NT2/D1 (cell line): Measurements from ENCODE around the gene RDH5.

Experiments used
- DNase-seq: peaks from one replicate; pipeline ENCODE4 v3.0.0-alpha.2; 2011; ENCODE audit warnings: low read depth, low spot score
- H3K27me3 ChIP-seq: 2 replicates; pipeline ENCODE4 v1.6.0; 2011; ENCODE audit warnings: mild to moderate bottlenecking; ENCODE audit not compliant: insufficient read length, insufficient read depth
- H3K36me3 ChIP-seq: 2 replicates; pipeline ENCODE4 v1.6.1; 2011; ENCODE audit warnings: mild to moderate bottlenecking, low read length, mixed read lengths; ENCODE audit not compliant: insufficient read depth, insufficient read length
- H3K4me1 ChIP-seq: 2 replicates; pipeline ENCODE4 v1.5.1; 2011; ENCODE audit not compliant: insufficient read depth, insufficient read length
- H3K4me3 ChIP-seq: 2 replicates; pipeline ENCODE4 v1.5.1; 2011; ENCODE audit warnings: low read depth; ENCODE audit not compliant: insufficient read length
- H3K9ac ChIP-seq: 2 replicates; pipeline ENCODE4 v1.6.0; 2011; ENCODE audit warnings: low read depth; ENCODE audit not compliant: insufficient read length
- H3K9me3 ChIP-seq: 2 replicates; pipeline ENCODE4 v1.5.1; 2011; ENCODE audit warnings: mild to moderate bottlenecking, low read length; ENCODE audit not compliant: insufficient read depth
- SUZ12 ChIP-seq: IDR thresholded peaks from 2 replicates; pipeline ENCODE4 v1.6.1; 2011; ENCODE audit not compliant: insufficient read length, insufficient read depth; ENCODE audit errors: extremely low read depth
- YY1 ChIP-seq: IDR thresholded peaks from 2 replicates; pipeline ENCODE4 v1.6.1; 2011; ENCODE audit not compliant: insufficient read length, insufficient read depth
- ZNF274 ChIP-seq: IDR thresholded peaks from 2 replicates; pipeline ENCODE4 v1.6.1; 2011; ENCODE audit warnings: mild to moderate bottlenecking, low read depth, low read length

Gene RDH5

GRCh38 chr12:55728186-55728938 is 8.2 kb downstream of the RDH5 start:
- no peak for DNase-seq
- H3K4me1 ChIP-seq, result peaks cover 18% of the 10 kb centered on the region
- peak overlapping the region; percentile 92 for H3K4me3 ChIP-seq
- H3K9ac ChIP-seq, result peak overlapping the region; percentile 95
- no peak for TF ChIP-seq SUZ12
- TF ChIP-seq YY1, result no peak
- TF ChIP-seq ZNF274, result no peak
- peaks cover 55% of the 10 kb centered on the region for H3K36me3 ChIP-seq
- H3K9me3 ChIP-seq, result no peaks in the 10 kb centered on the region
- H3K27me3 ChIP-seq, result no peaks in the 10 kb centered on the region

- H3K9ac ChIP-seq, result peak within 1 kb of the TSS; percentile 98
- TF ChIP-seq YY1, result no peak
- no peak for TF ChIP-seq SUZ12
- TF ChIP-seq ZNF274, result no peak
- peaks cover 16% of the 10 kb centered on the region for H3K4me1 ChIP-seq
- H3K27me3 ChIP-seq, result no peaks in the 10 kb centered on the region
- peak within 1 kb of the TSS; percentile 92 for H3K4me3 ChIP-seq
- peaks cover 47% of the 10 kb centered on the region for H3K36me3 ChIP-seq
- peak; percentile 84 for DNase-seq
- no peaks in the 10 kb centered on the region for H3K9me3 ChIP-seq
Measured at GRCh38 chr12:55728939-55729818, 9.0 kb downstream of the RDH5 start, which contains the start of gene CD63. Gene CD63, minus strand, starts transcription at chr12:55729009. Its CDS starts 668 bp downstream, at chr12:55728341.

GRCh38 chr12:55729819-55730818 is 9.9 kb downstream of the RDH5 start:
- no peaks in the 10 kb centered on the region for H3K27me3 ChIP-seq
- H3K4me1 ChIP-seq, result peaks cover 15% of the 10 kb centered on the region
- H3K9me3 ChIP-seq, result no peaks in the 10 kb centered on the region
- H3K9ac ChIP-seq, result peak overlapping the region; percentile 98
- no peak for DNase-seq
- peak overlapping the region; percentile 92 for H3K4me3 ChIP-seq
- H3K36me3 ChIP-seq, result peaks cover 38% of the 10 kb centered on the region
- TF ChIP-seq SUZ12, result no peak
- TF ChIP-seq ZNF274, result no peak
- no peak for TF ChIP-seq YY1

GRCh38 chr12:55732288-55732687 is 12.1 kb downstream of the RDH5 start:
- no peak for TF ChIP-seq YY1
- no peak for TF ChIP-seq SUZ12
- TF ChIP-seq ZNF274, result no peak
- H3K9me3 ChIP-seq, result no peaks in the 10 kb centered on the region
- peaks cover 18% of the 10 kb centered on the region for H3K36me3 ChIP-seq
- no peak for DNase-seq
- H3K9ac ChIP-seq, result no peak overlapping the region
- H3K4me1 ChIP-seq, result peaks cover 8% of the 10 kb centered on the region
- H3K27me3 ChIP-seq, result no peaks in the 10 kb centered on the region
- H3K4me3 ChIP-seq, result no peak overlapping the region

GRCh38 chr12:55733021-55733555 is 12.9 kb downstream of the RDH5 start:
- Histone ChIP-seq H3K9ac (no peak overlapping the region), H3K4me3 (no peak overlapping the region)

GRCh38 chr12:55733858-55734257 is 13.7 kb downstream of the RDH5 start:
- peaks cover 11% of the 10 kb centered on the region for H3K36me3 ChIP-seq
- no peaks in the 10 kb centered on the region for H3K27me3 ChIP-seq
- no peak for DNase-seq
- peaks cover 8% of the 10 kb centered on the region for H3K4me1 ChIP-seq
- H3K9ac ChIP-seq, result no peak overlapping the region
- no peak for TF ChIP-seq SUZ12
- no peak for TF ChIP-seq ZNF274
- TF ChIP-seq YY1, result no peak
- H3K4me3 ChIP-seq, result no peak overlapping the region
- H3K9me3 ChIP-seq, result no peaks in the 10 kb centered on the region

More at GRCh38 chr12:55733021-55733555, 12.9 kb downstream of the RDH5 start:
- Histone ChIP-seq H3K9me3 (no peaks in the 10 kb centered on the region), H3K27me3 (no peaks in the 10 kb centered on the region), H3K4me1 (peaks cover 8% of the 10 kb centered on the region), H3K36me3 (peaks cover 11% of the 10 kb centered on the region)
- DNase-seq, result no peak
- TF ChIP-seq YY1 (no peak), SUZ12 (no peak), ZNF274 (no peak)
